Psoas muscle (tissue), 8 donors: ENCODE results near the gene COL23A1. TPM values are rescaled to one million over a fixed set of nuclear protein-coding genes. Genes with fewer than 3 reads are reported as not detected.
"Not testable (repeated sequence)": the region's sequence is repeated elsewhere in the genome, so short reads cannot be mapped to it uniquely, and the experiment has no call there.

ENCODE experiments used
- ATAC-seq, 4 donors: fragments of 200-7000 bp; cut with Tn5 transposase; one replicate each; pipeline ENCODE4 v1.9.1; 2020; ENCODE audit warnings: moderate library complexity in 3 of 4, mild to moderate bottlenecking in 2 of 4
- DNase-seq, 2 donors: peaks; one replicate each; pipeline ENCODE4 v3.0.0-alpha.2; 2020
- H3K27ac ChIP-seq: fragments of 200-600 bp; one replicate; pipeline ENCODE4 v1.8.0; 2022
- H3K27me3 ChIP-seq, 3 donors: fragments of 200-600 bp in 1 of 3; one replicate each; pipeline versions ENCODE4 v1.6.1 to v1.8.0; 2013 to 2022; ENCODE audit warnings: low read length in 2 of 3, mild to moderate bottlenecking in 2 of 3, moderate library complexity in 1 of 3; ENCODE audit not compliant: insufficient read depth in 3 of 3
- H3K36me3 ChIP-seq, 2 donors: fragments of 200-600 bp in 1 of 2; one replicate each; pipeline versions ENCODE4 v1.6.1 to v1.8.0; 2013 to 2022; ENCODE audit warnings: low read depth in 1 of 2, mild to moderate bottlenecking in 1 of 2, moderate library complexity in 1 of 2; ENCODE audit not compliant: insufficient read depth in 1 of 2
- H3K4me1 ChIP-seq: fragments of 200-600 bp; one replicate; pipeline ENCODE4 v1.8.0; 2022
- H3K4me3 ChIP-seq: fragments of 200-600 bp; one replicate; pipeline ENCODE4 v1.8.0; 2022; ENCODE audit warnings: mild to moderate bottlenecking
- H3K9me3 ChIP-seq: fragments of 200-600 bp; one replicate; pipeline ENCODE4 v1.8.0; 2022
- WGBS, 3 donors: extraction: QIAGEN DNeasy Blood & Tissue Kit; methylation state at CpG; one replicate each; pipeline versions ENCODE4 v1.1.6 to v1.1.7; 2013; 5-methylcytosine and 5-hydroxymethylcytosine counted together
- intact Hi-C, 2 donors: fragments of 100-400 bp; cut with DNase I; formaldehyde crosslinking; loops; one replicate each; pipeline versions ENCODE4 v1.11.0 to v1.14.2; 2022
- polyA plus RNA-seq, 3 donors: library from polyadenylated mRNA; stranded (reverse); fragments of 200-250 nt; gene quantifications; one replicate each; pipeline ENCODE4 v1.2.3, GENCODE V29; 2013
- total RNA-seq, 4 donors: library from RNA; stranded (reverse); fragmentation: NEBNext Ultra II Directional in 2 of 4; extraction: Animal tissue kit (Norgen Biotek cat#: 25700) in 2 of 4; gene quantifications; one replicate each; pipeline versions ENCODE4 v1.2.1 to v1.2.4, GENCODE V29; 2021 to 2023
- TF ChIP-seq, protein P1 (sequence below): fragments of 200-600 bp; IDR thresholded peaks from one replicate; pipeline ENCODE4 v1.8.0; 2022; ENCODE audit warnings: antibody characterized with exemption
- donor health status: healthy with polysubstance abuse.
- donor health status: DM: no; HTN: no; CAD: no; lungs with moderate emphysema.
- donor health status: Bipolar disorder and iron deficiency.
- donor health status: healthy.
- donor health status: DM: yes; HTN: yes; CAD: no.
- donor health status: DM: no; HTN: no; CAD: no.
- donor health status: DM: no; HTN: no; CAD: no.
- donor health status: DM: yes; HTN: yes; CAD: no.

COL23A1 gene
- total and polyA plus RNA-seq, 7 donors = 0.66 to 3.0 (median 1.2) TPM

DNA sequence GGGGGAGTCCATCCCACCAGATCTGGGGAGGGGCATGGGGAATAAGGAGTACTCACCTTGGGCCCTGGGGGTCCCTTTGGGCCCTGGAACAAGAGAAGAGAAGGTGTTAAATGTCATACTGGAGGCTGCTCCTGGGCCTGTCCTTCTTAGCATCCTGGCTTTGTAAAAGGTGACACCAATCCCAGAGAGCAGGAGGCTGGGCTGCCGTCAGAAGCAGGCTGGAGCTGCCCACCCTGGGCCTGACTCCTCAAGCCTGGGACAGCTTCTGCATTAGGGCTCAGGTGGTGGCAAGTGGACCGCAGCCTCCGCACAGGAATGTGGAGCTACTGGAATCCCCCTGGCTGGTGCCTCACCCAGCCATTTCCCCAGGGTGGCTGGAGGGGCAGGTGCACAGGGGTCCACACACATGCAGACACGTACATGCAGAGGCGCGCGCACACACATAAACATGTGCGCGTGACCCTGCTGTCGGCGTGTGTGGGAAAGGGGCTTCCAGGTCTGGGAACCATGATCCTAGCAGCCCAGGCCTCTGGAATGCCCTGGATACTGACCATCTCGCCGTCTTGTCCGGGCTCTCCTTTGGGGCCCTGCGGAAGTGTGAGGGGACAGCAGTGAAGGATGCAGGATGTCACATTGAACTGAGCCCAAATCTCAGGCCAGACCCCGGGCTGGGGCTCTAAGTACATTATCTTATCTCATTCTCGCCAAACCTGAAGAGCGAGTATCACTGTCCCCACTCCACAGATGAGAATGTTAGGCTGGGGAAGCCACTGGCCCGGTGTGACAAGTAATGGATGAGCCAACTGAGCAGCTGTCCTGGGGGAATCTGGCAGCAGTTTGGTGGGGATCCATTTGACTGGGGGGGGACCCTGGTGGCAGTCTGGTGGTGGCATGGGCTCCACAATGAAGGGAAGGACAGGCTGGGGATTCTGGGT is 328.3 kb downstream of the COL23A1 start:
- intact Hi-C loops = no loop called here
- Histone ChIP-seq H3K27ac (no peak overlapping the region), H3K27me3 (no peaks in the 10 kb centered on the region), H3K4me1 (no peaks in the 10 kb centered on the region), H3K36me3 (no peaks in the 10 kb centered on the region), H3K9me3 (no peaks in the 10 kb centered on the region), H3K4me3 (no peak overlapping the region)
- WGBS, 3 donors = 89 to 90% (median 89%) methylated on average over 19 of the region's 19 CpGs
- no peak for DNase-seq
- no peak for ATAC-seq
- TF ChIP-seq, protein P1, sequence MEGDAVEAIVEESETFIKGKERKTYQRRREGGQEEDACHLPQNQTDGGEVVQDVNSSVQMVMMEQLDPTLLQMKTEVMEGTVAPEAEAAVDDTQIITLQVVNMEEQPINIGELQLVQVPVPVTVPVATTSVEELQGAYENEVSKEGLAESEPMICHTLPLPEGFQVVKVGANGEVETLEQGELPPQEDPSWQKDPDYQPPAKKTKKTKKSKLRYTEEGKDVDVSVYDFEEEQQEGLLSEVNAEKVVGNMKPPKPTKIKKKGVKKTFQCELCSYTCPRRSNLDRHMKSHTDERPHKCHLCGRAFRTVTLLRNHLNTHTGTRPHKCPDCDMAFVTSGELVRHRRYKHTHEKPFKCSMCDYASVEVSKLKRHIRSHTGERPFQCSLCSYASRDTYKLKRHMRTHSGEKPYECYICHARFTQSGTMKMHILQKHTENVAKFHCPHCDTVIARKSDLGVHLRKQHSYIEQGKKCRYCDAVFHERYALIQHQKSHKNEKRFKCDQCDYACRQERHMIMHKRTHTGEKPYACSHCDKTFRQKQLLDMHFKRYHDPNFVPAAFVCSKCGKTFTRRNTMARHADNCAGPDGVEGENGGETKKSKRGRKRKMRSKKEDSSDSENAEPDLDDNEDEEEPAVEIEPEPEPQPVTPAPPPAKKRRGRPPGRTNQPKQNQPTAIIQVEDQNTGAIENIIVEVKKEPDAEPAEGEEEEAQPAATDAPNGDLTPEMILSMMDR = no peak

DNA sequence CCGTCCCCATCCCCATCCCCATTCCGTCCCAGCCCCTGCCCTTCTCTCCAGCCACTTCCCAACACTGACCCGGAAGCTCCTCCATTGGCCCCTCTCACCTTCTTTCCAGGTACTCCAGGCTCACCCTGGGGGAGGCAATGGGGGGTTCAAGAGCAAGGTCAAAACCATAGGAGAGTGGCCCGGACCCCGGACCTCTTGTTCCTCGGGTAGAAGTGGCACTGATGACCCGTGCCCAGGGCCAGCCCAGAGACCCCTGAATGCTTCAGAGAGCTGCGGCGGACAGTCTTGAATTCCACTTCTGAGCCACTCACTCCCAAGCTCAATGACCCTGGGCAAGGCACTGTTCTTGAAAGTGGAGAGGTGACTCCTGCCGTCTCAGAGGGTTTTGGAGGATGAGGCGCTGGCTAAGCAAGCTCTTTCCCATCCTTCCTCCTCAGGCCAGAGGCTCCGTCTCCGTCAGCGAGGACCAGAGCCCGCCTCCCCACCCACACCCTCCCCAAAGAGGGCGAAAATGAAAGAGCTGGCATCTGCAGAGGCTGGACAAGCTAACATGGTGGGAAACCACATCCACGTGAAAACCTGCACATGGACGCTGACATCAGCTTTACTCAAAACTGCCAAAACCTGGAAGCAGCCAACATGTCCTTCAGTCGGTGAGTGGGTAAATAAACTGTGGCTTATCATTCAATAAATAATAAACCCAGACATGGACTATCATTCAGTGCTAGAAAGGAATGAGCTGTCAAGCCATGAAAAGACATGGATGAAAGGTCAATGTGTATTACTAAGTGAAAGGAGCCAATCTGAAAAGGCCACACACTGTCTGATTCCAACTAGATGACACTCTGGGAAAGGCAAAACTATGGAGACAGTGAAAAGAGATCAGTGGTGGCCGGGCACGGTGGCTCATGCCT is 330.3 kb downstream of the COL23A1 start:
- H3K4me3 ChIP-seq = no peak overlapping the region
- intact Hi-C loops = no loop called here
- no peaks in the 10 kb centered on the region for H3K9me3 ChIP-seq
- no peak overlapping the region for H3K27ac ChIP-seq
- no peaks in the 10 kb centered on the region for H3K4me1 ChIP-seq
- TF ChIP-seq, protein P1 = no peak
- DNase-seq = no peak
- H3K27me3 ChIP-seq = no peaks in the 10 kb centered on the region
- WGBS, 3 donors = 77 to 86% (median 81%) methylated on average over 21 of the region's 21 CpGs
- H3K36me3 ChIP-seq = no peaks in the 10 kb centered on the region
- ATAC-seq = no peak

DNA sequence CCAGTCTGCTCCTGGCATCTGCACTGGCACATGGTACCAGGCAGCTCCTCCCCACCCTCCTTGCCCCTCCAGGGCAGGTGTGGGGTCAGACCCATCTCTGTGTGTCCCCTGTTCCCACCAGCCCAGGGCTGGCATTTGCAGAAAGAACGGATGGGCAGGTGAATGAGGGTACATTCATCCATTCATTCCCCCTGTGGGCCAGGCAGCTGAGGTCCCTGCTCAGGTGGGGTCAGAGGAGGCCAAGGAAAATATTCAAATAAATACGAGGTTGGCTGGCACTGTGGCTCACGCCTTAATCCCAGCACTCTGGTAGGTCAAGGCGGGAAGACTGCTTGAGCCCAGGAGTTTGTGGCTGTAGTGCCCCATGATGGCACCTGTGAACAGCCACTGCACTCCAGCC is 332.5 kb downstream of the COL23A1 start:
- TF ChIP-seq, protein P1 = no peak
- Histone ChIP-seq H3K27me3 (no peaks in the 10 kb centered on the region), H3K27ac (no peak overlapping the region), H3K4me1 (no peaks in the 10 kb centered on the region), H3K9me3 (no peaks in the 10 kb centered on the region), H3K36me3 (no peaks in the 10 kb centered on the region), H3K4me3 (no peak overlapping the region)
- DNase-seq (no peak), ATAC-seq (no peak)
- intact Hi-C loops = no loop called here
- 80 to 87% (median 83%) methylated on average over 4 of the region's 4 CpGs for WGBS, 3 donors

DNA sequence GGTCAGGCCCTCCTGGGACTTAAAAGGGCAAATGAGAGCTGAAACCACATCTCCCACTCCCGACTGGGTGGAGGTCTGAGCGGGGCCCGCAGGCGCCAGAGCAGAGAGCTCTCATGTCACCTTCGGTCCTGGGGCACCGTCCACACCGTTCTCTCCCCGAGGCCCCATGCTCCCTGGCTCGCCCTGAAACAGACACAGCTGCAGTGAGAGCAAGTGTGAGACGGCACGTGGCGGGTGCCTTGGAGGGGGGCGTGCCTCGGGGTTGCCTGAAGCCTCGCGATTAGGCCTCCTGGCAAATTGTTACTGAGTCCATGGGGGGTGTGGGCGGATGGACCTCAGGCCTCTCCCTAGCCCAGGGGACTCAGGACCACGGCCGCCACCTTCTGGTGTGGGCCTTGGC is 333.4 kb downstream of the COL23A1 start:
- intact Hi-C loops = no loop called here
- no peaks in the 10 kb centered on the region for H3K9me3 ChIP-seq
- H3K27ac ChIP-seq = no peak overlapping the region
- no peak for ATAC-seq
- WGBS, 3 donors = 67 to 72% (median 70%) methylated on average over 19 of the region's 19 CpGs
- H3K4me1 ChIP-seq = no peaks in the 10 kb centered on the region
- H3K4me3 ChIP-seq = no peak overlapping the region
- TF ChIP-seq, protein P1 = no peak
- H3K27me3 ChIP-seq = no peaks in the 10 kb centered on the region
- H3K36me3 ChIP-seq = no peaks in the 10 kb centered on the region
- DNase-seq = no peak

DNA sequence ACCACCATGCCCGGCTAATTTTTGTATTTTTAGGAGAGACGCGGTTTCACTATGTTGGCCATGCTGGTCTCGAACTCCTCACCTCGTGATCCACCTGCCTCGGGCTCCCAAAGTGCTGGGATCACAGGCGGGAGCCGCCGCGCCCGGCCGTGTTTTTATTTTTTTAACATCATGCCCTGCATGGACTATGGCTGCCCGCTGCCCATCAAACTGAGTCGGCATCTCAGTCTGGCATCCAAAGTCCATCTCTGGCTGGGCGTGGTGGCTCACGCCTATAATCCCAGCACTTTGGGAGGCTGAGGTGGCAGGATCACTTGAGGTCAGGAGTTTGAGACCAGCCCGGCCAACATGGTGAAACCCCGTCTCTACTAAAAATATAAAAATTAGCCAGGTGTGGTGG is 336.6 kb downstream of the COL23A1 start:
- DNase-seq, H3K4me3 ChIP-seq, intact Hi-C loops, H3K36me3 ChIP-seq, H3K27me3 ChIP-seq, H3K4me1 ChIP-seq, H3K27ac ChIP-seq, H3K9me3 ChIP-seq, ATAC-seq: not testable (repeated sequence)
- 88 to 93% (median 89%) methylated on average over 18 of the region's 18 CpGs for WGBS, 3 donors
